SU-DHL-6 (cell line): Measurements from ENCODE around the gene SFN.

Experiments used
- H2AFZ ChIP-seq: fragments of 200-600 bp; sonication (generic); 2 replicates; pipeline ENCODE4 v1.6.1; 2014; ENCODE audit warnings: low read depth, mild to moderate bottlenecking, moderate library complexity, mixed read lengths, antibody characterized with exemption, low read length; ENCODE audit not compliant: severe bottlenecking
- H3F3A ChIP-seq: fragments of 200-600 bp; shearing (Covaris generic); 2 replicates; pipeline ENCODE4 v1.6.0; 2016; ENCODE audit warnings: antibody characterized with exemption, mild to moderate bottlenecking; ENCODE audit not compliant: insufficient read depth
- H3K27ac ChIP-seq: fragments of 200-600 bp; sonication (generic); 2 replicates; pipeline ENCODE4 v1.5.1; 2016; ENCODE audit warnings: low read depth, mild to moderate bottlenecking, low read length, moderate library complexity, mixed read lengths
- H3K27me3 ChIP-seq: fragments of 200-600 bp; sonication (generic), shearing (Covaris generic); 2 replicates; pipeline ENCODE4 v1.6.0; 2014; ENCODE audit warnings: mild to moderate bottlenecking, low read length
- H3K36me3 ChIP-seq: fragments of 200-600 bp; sonication (generic); 2 replicates; pipeline ENCODE4 v1.6.1; 2014; ENCODE audit warnings: mild to moderate bottlenecking, low read length, mixed read lengths
- H3K4me2 ChIP-seq: fragments of 300-600, 200-600 bp; shearing (Covaris generic), sonication (generic); 2 replicates; pipeline ENCODE4 v1.6.0; 2014; ENCODE audit warnings: low read length, low read depth, mild to moderate bottlenecking; ENCODE audit not compliant: poor library complexity, severe bottlenecking
- H3K4me3 ChIP-seq: fragments of 200-600 bp; sonication (generic); 2 replicates; pipeline ENCODE4 v1.5.1; 2014; ENCODE audit warnings: antibody characterized with exemption, low read length, mild to moderate bottlenecking, mixed read lengths; ENCODE audit not compliant: insufficient read depth, poor library complexity, severe bottlenecking
- H3K79me2 ChIP-seq: fragments of 200-600 bp; sonication (generic); 2 replicates; pipeline ENCODE4 v1.6.1; 2014; ENCODE audit warnings: mild to moderate bottlenecking, low read length, moderate library complexity; ENCODE audit not compliant: insufficient read depth
- H3K9ac ChIP-seq: fragments of 200-600 bp; sonication (generic); 2 replicates; pipeline ENCODE4 v1.7.0; 2014; ENCODE audit warnings: mild to moderate bottlenecking, low read length
- H3K9me2 ChIP-seq: fragments of 200-600 bp; sonication (generic); replicated peaks from 2 replicates; pipeline ENCODE4 v1.6.1; 2014; ENCODE audit warnings: low read length; ENCODE audit not compliant: insufficient read depth
- H3K9me3 ChIP-seq: fragments of 200-600 bp; sonication (generic); 2 replicates; pipeline ENCODE4 v1.6.1; 2014; ENCODE audit warnings: low read length, mixed read lengths; ENCODE audit not compliant: insufficient read depth
- H4K20me1 ChIP-seq: fragments of 200-600 bp; sonication (generic); 2 replicates; pipeline ENCODE4 v1.6.1; 2014; ENCODE audit warnings: low read depth, mild to moderate bottlenecking, antibody characterized with exemption, low read length, moderate library complexity, mixed read lengths
- EZH2phosphoT487 ChIP-seq: fragments of 200-600 bp; sonication (generic), shearing (Covaris generic); conservative IDR thresholded peaks from 2 replicates; pipeline ENCODE4 v1.6.1; 2018; ENCODE audit warnings: mild to moderate bottlenecking, antibody characterized with exemption, low read length, moderate library complexity, mixed read lengths
- TF ChIP-seq, protein P1 (sequence below): fragments of 200-600 bp; sonication (generic); IDR thresholded peaks from one replicate; pipeline ENCODE4 v1.5.1; 2017; ENCODE audit warnings: antibody characterized with exemption, mild to moderate bottlenecking, low read length, moderate library complexity; ENCODE audit not compliant: insufficient read depth, poor library complexity, severe bottlenecking

The SFN gene

GRCh38 chr1:26838474-26839338 is 24.2 kb upstream of the SFN start:
- Histone ChIP-seq H2AFZ (no peak overlapping the region), H3K79me2 (no peaks in the 10 kb centered on the region), H4K20me1 (no peaks in the 10 kb centered on the region), H3K9me3 (no peaks in the 10 kb centered on the region), H3K4me3 (no peak overlapping the region), H3K9ac (no peak overlapping the region), H3K27ac (peak overlapping the region; percentile 25; the same call in 1 of the 2 replicates), H3K4me2 (no peak overlapping the region), H3K9me2 (no peaks in the 10 kb centered on the region), H3K36me3 (no peaks in the 10 kb centered on the region), H3K27me3 (no peaks in the 10 kb centered on the region), H3F3A (no peaks in the 10 kb centered on the region)
- TF ChIP-seq, protein P1, sequence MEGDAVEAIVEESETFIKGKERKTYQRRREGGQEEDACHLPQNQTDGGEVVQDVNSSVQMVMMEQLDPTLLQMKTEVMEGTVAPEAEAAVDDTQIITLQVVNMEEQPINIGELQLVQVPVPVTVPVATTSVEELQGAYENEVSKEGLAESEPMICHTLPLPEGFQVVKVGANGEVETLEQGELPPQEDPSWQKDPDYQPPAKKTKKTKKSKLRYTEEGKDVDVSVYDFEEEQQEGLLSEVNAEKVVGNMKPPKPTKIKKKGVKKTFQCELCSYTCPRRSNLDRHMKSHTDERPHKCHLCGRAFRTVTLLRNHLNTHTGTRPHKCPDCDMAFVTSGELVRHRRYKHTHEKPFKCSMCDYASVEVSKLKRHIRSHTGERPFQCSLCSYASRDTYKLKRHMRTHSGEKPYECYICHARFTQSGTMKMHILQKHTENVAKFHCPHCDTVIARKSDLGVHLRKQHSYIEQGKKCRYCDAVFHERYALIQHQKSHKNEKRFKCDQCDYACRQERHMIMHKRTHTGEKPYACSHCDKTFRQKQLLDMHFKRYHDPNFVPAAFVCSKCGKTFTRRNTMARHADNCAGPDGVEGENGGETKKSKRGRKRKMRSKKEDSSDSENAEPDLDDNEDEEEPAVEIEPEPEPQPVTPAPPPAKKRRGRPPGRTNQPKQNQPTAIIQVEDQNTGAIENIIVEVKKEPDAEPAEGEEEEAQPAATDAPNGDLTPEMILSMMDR = no peak
- TF ChIP-seq EZH2phosphoT487 = no peak

DNA sequence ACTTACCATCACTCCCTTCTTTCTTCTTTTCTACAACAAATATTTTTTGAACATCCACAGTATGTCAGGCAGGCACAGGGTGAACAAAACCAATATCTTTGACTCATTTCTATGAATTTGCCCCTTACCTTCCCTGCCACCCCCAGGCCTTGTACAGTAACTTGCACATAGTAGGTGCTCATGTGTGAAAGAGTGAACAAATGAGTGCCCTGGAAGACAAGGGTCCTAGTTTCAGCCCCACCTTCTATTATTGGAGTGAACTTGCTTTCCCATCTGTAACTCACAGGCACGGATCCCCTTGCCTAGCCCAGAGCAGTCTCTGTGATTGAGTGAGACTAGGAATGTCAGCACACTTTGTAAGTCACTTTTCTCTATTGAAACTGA is 23.6 kb upstream of the SFN start:
- TF ChIP-seq, protein P1 = no peak
- no peak for TF ChIP-seq EZH2phosphoT487
- Histone ChIP-seq H3K9me3 (no peaks in the 10 kb centered on the region), H3K9me2 (no peaks in the 10 kb centered on the region), H3K79me2 (no peaks in the 10 kb centered on the region), H3K27me3 (no peaks in the 10 kb centered on the region), H3K9ac (no peak overlapping the region), H3K36me3 (no peaks in the 10 kb centered on the region), H3K4me3 (no peak overlapping the region), H2AFZ (no peak overlapping the region), H4K20me1 (no peaks in the 10 kb centered on the region), H3K4me2 (no peak overlapping the region), H3F3A (no peaks in the 10 kb centered on the region), H3K27ac (0 out of 2 replicates have a peak overlapping the region, but pooled peaks have one; percentile 25)

GRCh38 chr1:26839779-26840178 is 23.2 kb upstream of the SFN start:
- no peak for TF ChIP-seq EZH2phosphoT487
- TF ChIP-seq, protein P1 = no peak
- no peaks in the 10 kb centered on the region for H3K79me2 ChIP-seq
- no peaks in the 10 kb centered on the region for H3F3A ChIP-seq
- H3K9ac ChIP-seq = no peak overlapping the region
- H3K27me3 ChIP-seq = no peaks in the 10 kb centered on the region
- H4K20me1 ChIP-seq = no peaks in the 10 kb centered on the region
- no peak overlapping the region for H2AFZ ChIP-seq
- H3K9me3 ChIP-seq = no peaks in the 10 kb centered on the region
- no peak overlapping the region for H3K27ac ChIP-seq
- H3K4me3 ChIP-seq = no peak overlapping the region
- no peaks in the 10 kb centered on the region for H3K9me2 ChIP-seq
- no peaks in the 10 kb centered on the region for H3K36me3 ChIP-seq
- H3K4me2 ChIP-seq = no peak overlapping the region
